Muscle layer of colon (tissue), 2 donors: ENCODE measurements around the gene CUL4A.
A peak's percentile ranks its signal among the peaks of the same experiment; 100 is the strongest.

Experiments
- H3K27ac ChIP-seq: one replicate; pipeline ENCODE4 v1.7.0; 2013; ENCODE audit warnings: low read depth, mild to moderate bottlenecking, low read length, moderate library complexity
- H3K27me3 ChIP-seq, 2 donors: one replicate each; pipeline ENCODE4 v1.7.0; 2013; ENCODE audit warnings: low read length in 2 of 2, mild to moderate bottlenecking in 2 of 2; ENCODE audit not compliant: insufficient read depth in 2 of 2, control insufficient read depth in 1 of 2
- H3K36me3 ChIP-seq: one replicate; pipeline ENCODE4 v1.7.0; 2013; ENCODE audit warnings: mild to moderate bottlenecking, low read length; ENCODE audit not compliant: insufficient read depth
- H3K4me1 ChIP-seq: one replicate; pipeline ENCODE4 v1.7.0; 2013; ENCODE audit warnings: mild to moderate bottlenecking, low read length; ENCODE audit not compliant: insufficient read depth
- H3K4me3 ChIP-seq, 2 donors: one replicate each; pipeline ENCODE4 v1.7.0; 2013; ENCODE audit warnings: low read length in 2 of 2, low read depth in 1 of 2, mild to moderate bottlenecking in 1 of 2, moderate library complexity in 1 of 2
- H3K9ac ChIP-seq: one replicate; pipeline ENCODE4 v1.7.0; 2013; ENCODE audit warnings: low read length
- H3K9me3 ChIP-seq: one replicate; pipeline ENCODE4 v1.7.0; 2013; ENCODE audit warnings: mild to moderate bottlenecking, low read length
- donor health status: abdominal sarcoma.
- donor health status: Adenocarcinoma of cecum.

Gene CUL4A

GRCh38 chr13:113275387-113275786 lies 66.0 kb downstream of the CUL4A start:
- Histone ChIP-seq H3K9me3 (no peaks in the 10 kb centered on the region), H3K27me3 (no peaks in the 10 kb centered on the region), H3K4me1 (no peaks in the 10 kb centered on the region), H3K9ac (no peak overlapping the region), H3K27ac (no peak overlapping the region), H3K36me3 (no peaks in the 10 kb centered on the region), H3K4me3 (no peak overlapping the region)

- Histone ChIP-seq H3K27ac (no peak overlapping the region), H3K4me1 (no peaks in the 10 kb centered on the region), H3K4me3 (no peak overlapping the region), H3K27me3 (no peaks in the 10 kb centered on the region), H3K9ac (no peak overlapping the region), H3K36me3 (no peaks in the 10 kb centered on the region), H3K9me3 (no peaks in the 10 kb centered on the region)
Measured at GRCh38 chr13:113280126-113280525, 70.7 kb downstream of the CUL4A start.

GRCh38 chr13:113283904-113284303 lies 74.5 kb downstream of the CUL4A start:
- Histone ChIP-seq H3K27ac (no peak overlapping the region), H3K9me3 (no peaks in the 10 kb centered on the region), H3K4me3 (no peak overlapping the region), H3K27me3 (no peaks in the 10 kb centered on the region), H3K9ac (no peak overlapping the region), H3K4me1 (no peaks in the 10 kb centered on the region), H3K36me3 (no peaks in the 10 kb centered on the region)

- Histone ChIP-seq H3K36me3 (no peaks in the 10 kb centered on the region), H3K4me3 (no peak overlapping the region), H3K4me1 (no peaks in the 10 kb centered on the region), H3K27me3 (no peaks in the 10 kb centered on the region), H3K9me3 (no peaks in the 10 kb centered on the region), H3K27ac (no peak overlapping the region), H3K9ac (no peak overlapping the region)
Measured at GRCh38 chr13:113288880-113289279, 79.5 kb downstream of the CUL4A start.

GRCh38 chr13:113291129-113291528 lies 81.7 kb downstream of the CUL4A start:
- no peaks in the 10 kb centered on the region for H3K27me3 ChIP-seq

GRCh38 chr13:113292021-113292862 lies 82.8 kb downstream of the CUL4A start:
- peaks cover 6% of the 10 kb centered on the region for H3K4me1 ChIP-seq
- peak overlapping the region; percentile 29 to 52 for H3K4me3 ChIP-seq
- no peak overlapping the region for H3K27ac ChIP-seq
- H3K9ac ChIP-seq = no peak overlapping the region
- no peaks in the 10 kb centered on the region for H3K36me3 ChIP-seq
- H3K9me3 ChIP-seq = no peaks in the 10 kb centered on the region
- H3K27me3 ChIP-seq = no peaks in the 10 kb centered on the region

More at GRCh38 chr13:113291129-113291528, 81.7 kb downstream of the CUL4A start:
- Histone ChIP-seq H3K4me1 (peaks cover 6% of the 10 kb centered on the region), H3K4me3 (no peak overlapping the region), H3K9me3 (no peaks in the 10 kb centered on the region), H3K36me3 (no peaks in the 10 kb centered on the region), H3K27ac (no peak overlapping the region), H3K9ac (no peak overlapping the region)

GRCh38 chr13:113293686-113294085 lies 84.3 kb downstream of the CUL4A start:
- H3K4me3 ChIP-seq = no peak overlapping the region
- no peaks in the 10 kb centered on the region for H3K9me3 ChIP-seq
- no peak overlapping the region for H3K9ac ChIP-seq
- H3K36me3 ChIP-seq = no peaks in the 10 kb centered on the region
- no peaks in the 10 kb centered on the region for H3K27me3 ChIP-seq
- H3K27ac ChIP-seq = no peak overlapping the region
- H3K4me1 ChIP-seq = peaks cover 15% of the 10 kb centered on the region

GRCh38 chr13:113295776-113296175 lies 86.4 kb downstream of the CUL4A start:
- no peak overlapping the region for H3K4me3 ChIP-seq
- no peaks in the 10 kb centered on the region for H3K27me3 ChIP-seq
- H3K9ac ChIP-seq = no peak overlapping the region
- H3K36me3 ChIP-seq = no peaks in the 10 kb centered on the region
- no peak overlapping the region for H3K27ac ChIP-seq
- peaks cover 17% of the 10 kb centered on the region for H3K4me1 ChIP-seq
- no peaks in the 10 kb centered on the region for H3K9me3 ChIP-seq

- H3K27ac ChIP-seq = peak within 1 kb of the TSS; percentile 94
- no peaks in the 10 kb centered on the region for H3K27me3 ChIP-seq
- H3K4me1 ChIP-seq = peaks cover 17% of the 10 kb centered on the region
- no peaks in the 10 kb centered on the region for H3K36me3 ChIP-seq
- H3K9ac ChIP-seq = peak within 1 kb of the TSS; percentile 90
- H3K4me3 ChIP-seq = peak within 1 kb of the TSS; percentile 89 to 98
- H3K9me3 ChIP-seq = no peaks in the 10 kb centered on the region
Measured at GRCh38 chr13:113296823-113297369, 87.5 kb downstream of the CUL4A start, which contains the start of gene LAMP1. Gene LAMP1 (plus strand): TSS chr13:113297239. CDS start chr13:113297435, 196 bp downstream.

GRCh38 chr13:113297370-113298042 lies 88.1 kb downstream of the CUL4A start:
- H3K4me1 ChIP-seq = peaks cover 17% of the 10 kb centered on the region
- peak overlapping the region; percentile 89 to 98 for H3K4me3 ChIP-seq
- peak overlapping the region; percentile 72 for H3K27ac ChIP-seq
- H3K36me3 ChIP-seq = no peaks in the 10 kb centered on the region
- peak overlapping the region; percentile 90 for H3K9ac ChIP-seq
- no peaks in the 10 kb centered on the region for H3K27me3 ChIP-seq
- H3K9me3 ChIP-seq = no peaks in the 10 kb centered on the region

- H3K36me3 ChIP-seq = no peaks in the 10 kb centered on the region
- no peaks in the 10 kb centered on the region for H3K9me3 ChIP-seq
- H3K27me3 ChIP-seq = no peaks in the 10 kb centered on the region
- peak overlapping the region; percentile 72 for H3K27ac ChIP-seq
- H3K4me1 ChIP-seq = peaks cover 17% of the 10 kb centered on the region
- peak overlapping the region; percentile 90 for H3K9ac ChIP-seq
- H3K4me3 ChIP-seq = peak overlapping the region; percentile 89 to 98
Measured at GRCh38 chr13:113298043-113298945, 88.9 kb downstream of the CUL4A start.
